Breast epithelium (tissue), 4 donors: ENCODE data around the gene DPP4. TPM values are rescaled to one million over a fixed set of nuclear protein-coding genes. Genes with fewer than 3 reads are reported as not detected.

ENCODE experiments used
- DNase-seq, 2 donors: peaks; one replicate each; pipeline ENCODE4 v3.0.0-alpha.2; 2019; ENCODE audit warnings: low spot score in 2 of 2
- H3K27ac ChIP-seq, 2 donors: fragments of 200-600 bp; sonication (generic) in 1 of 2; one replicate each; pipeline ENCODE4 v1.5.1; 2016 to 2019; ENCODE audit warnings: mild to moderate bottlenecking in 1 of 2
- H3K27me3 ChIP-seq, 2 donors: fragments of 200-600 bp; sonication (generic) in 1 of 2; one replicate each; pipeline versions ENCODE4 v1.5.1 to v1.6.0; 2017 to 2019; ENCODE audit warnings: control low read depth in 1 of 2, mild to moderate bottlenecking in 1 of 2
- H3K36me3 ChIP-seq: fragments of 200-600 bp; one replicate; pipeline ENCODE4 v1.5.1; 2019
- H3K4me1 ChIP-seq, 2 donors: fragments of 200-600 bp; sonication (generic); one replicate each; pipeline ENCODE4 v1.5.1; 2016 to 2019; ENCODE audit warnings: control low read depth in 1 of 2
- H3K4me3 ChIP-seq, 3 donors: fragments of 200-600 bp; sonication (generic); 1 replicate in 2 of 3; 2 replicates in 1 of 3; pipeline ENCODE4 v1.5.1; 2016 to 2019; ENCODE audit warnings: mild to moderate bottlenecking in 3 of 3, moderate library complexity in 2 of 3
- H3K9me3 ChIP-seq, 2 donors: fragments of 200-600 bp; sonication (generic) in 1 of 2; one replicate each; pipeline ENCODE4 v1.5.1; 2016 to 2019; ENCODE audit warnings: control low read depth in 1 of 2
- CTCF ChIP-seq, 3 donors: fragments of 450-650 bp; IDR thresholded peaks; one replicate each; pipeline ENCODE4 v1.5.1; 2016 to 2017; ENCODE audit warnings: antibody characterized with exemption in 3 of 3, mild to moderate bottlenecking in 3 of 3, moderate library complexity in 3 of 3
- POLR2A ChIP-seq: fragments of 450-650 bp; IDR thresholded peaks from one replicate; pipeline ENCODE4 v1.6.1; 2016; ENCODE audit warnings: antibody characterized with exemption, mild to moderate bottlenecking, moderate library complexity
- POLR2AphosphoS5 ChIP-seq, 3 donors: sonication (generic); formaldehyde crosslinking; IDR thresholded peaks; one replicate each; pipeline ENCODE4 v1.6.1; 2017; ENCODE audit warnings: antibody characterized with exemption in 3 of 3
- intact Hi-C: fragments of 100-400 bp; cut with DNase I; formaldehyde crosslinking; loops from one replicate; pipeline ENCODE4 v1.15.1; 2023; ENCODE audit warnings: low total_unique reads
- total RNA-seq, 3 donors: library from RNA; depleted of rRNA; stranded (reverse); fragments of >200 nt; gene quantifications; one replicate each; pipeline ENCODE4 v1.1.0, GENCODE V29; 2016

DPP4 gene
- total RNA-seq, 3 donors from 2014 or later = 7.5 to 17.3 (median 11.8) TPM

- no peak overlapping the region for H3K27ac ChIP-seq
- no peaks in the 10 kb centered on the region for H3K4me1 ChIP-seq
- no peak for DNase-seq
- no peak for TF ChIP-seq CTCF (IDR thresholded peaks at IDR 0.05)
- TF ChIP-seq POLR2AphosphoS5 (IDR thresholded peaks at IDR 0.05) = no peak
- no peak for TF ChIP-seq POLR2A
- intact Hi-C loops = no loop called here
- H3K27me3 ChIP-seq = no peaks in the 10 kb centered on the region
- H3K36me3 ChIP-seq = no peaks in the 10 kb centered on the region
- no peak overlapping the region for H3K4me3 ChIP-seq
- no peaks in the 10 kb centered on the region for H3K9me3 ChIP-seq
These were observed 32.7 kb upstream of the DPP4 start for GRCh38 chr2:162106746-162107145.

DNA sequence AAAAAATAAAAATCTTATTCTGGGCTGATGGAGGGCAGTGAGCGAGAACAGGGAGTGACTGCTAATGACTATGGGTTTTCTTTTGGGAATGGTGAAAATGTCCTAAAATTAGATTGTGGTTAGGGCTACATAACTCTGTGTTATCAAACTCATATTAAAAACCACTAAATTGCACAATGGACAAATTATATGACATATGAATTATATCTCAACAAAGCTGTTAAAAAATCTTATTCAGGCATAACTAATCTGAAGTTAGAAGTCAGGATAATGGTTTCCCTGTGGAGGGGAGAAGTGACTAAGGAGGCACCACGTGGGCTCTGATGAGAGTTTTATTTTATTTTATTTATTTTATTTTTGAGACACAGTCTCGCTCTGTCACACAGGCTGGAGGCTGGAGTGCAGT is 32.1 kb upstream of the DPP4 start:
- H3K4me1 ChIP-seq = no peaks in the 10 kb centered on the region
- DNase-seq = no peak
- TF ChIP-seq CTCF (IDR thresholded peaks at IDR 0.05) (no peak), POLR2AphosphoS5 (IDR thresholded peaks at IDR 0.05) (no peak), POLR2A (no peak)
- H3K36me3 ChIP-seq = no peaks in the 10 kb centered on the region
- intact Hi-C loops = no loop called here
- H3K9me3 ChIP-seq = no peaks in the 10 kb centered on the region
- H3K27me3 ChIP-seq = no peaks in the 10 kb centered on the region
- H3K27ac ChIP-seq = no peak overlapping the region
- no peak overlapping the region for H3K4me3 ChIP-seq

GRCh38 chr2:162103443-162104009 is 29.5 kb upstream of the DPP4 start:
- no peak for TF ChIP-seq POLR2A
- TF ChIP-seq CTCF (IDR thresholded peaks at IDR 0.05) = no peak
- TF ChIP-seq POLR2AphosphoS5 (IDR thresholded peaks at IDR 0.05) = no peak
- no peak overlapping the region for H3K4me3 ChIP-seq
- no peak for DNase-seq
- H3K27me3 ChIP-seq = no peaks in the 10 kb centered on the region
- H3K9me3 ChIP-seq = no peaks in the 10 kb centered on the region
- intact Hi-C loops = no loop called here
- H3K4me1 ChIP-seq = no peaks in the 10 kb centered on the region
- H3K36me3 ChIP-seq = no peaks in the 10 kb centered on the region
- no peak overlapping the region for H3K27ac ChIP-seq

- Histone ChIP-seq H3K27ac (no peak overlapping the region), H3K27me3 (no peaks in the 10 kb centered on the region), H3K4me3 (no peak overlapping the region), H3K9me3 (no peaks in the 10 kb centered on the region), H3K4me1 (no peaks in the 10 kb centered on the region), H3K36me3 (no peaks in the 10 kb centered on the region)
- DNase-seq = no peak
- TF ChIP-seq POLR2A (no peak), POLR2AphosphoS5 (IDR thresholded peaks at IDR 0.05) (no peak), CTCF (IDR thresholded peaks at IDR 0.05) (no peak)
- intact Hi-C loops = no loop called here
These were observed 26.6 kb upstream of the DPP4 start for GRCh38 chr2:162100579-162100978.

- no peaks in the 10 kb centered on the region for H3K27me3 ChIP-seq
- H3K36me3 ChIP-seq = no peaks in the 10 kb centered on the region
- no peaks in the 10 kb centered on the region for H3K4me1 ChIP-seq
- no peak overlapping the region for H3K4me3 ChIP-seq
- no peaks in the 10 kb centered on the region for H3K9me3 ChIP-seq
- intact Hi-C loops = no loop called here
- no peak overlapping the region for H3K27ac ChIP-seq
- no peak for DNase-seq
- TF ChIP-seq CTCF (IDR thresholded peaks at IDR 0.05) (no peak), POLR2AphosphoS5 (IDR thresholded peaks at IDR 0.05) (no peak), POLR2A (no peak)
These were observed 25.8 kb upstream of the DPP4 start for GRCh38 chr2:162099836-162100235.
